ENCODE results near the gene VPS52.

GRCh38 chr6:33279971-33280511 is 8.4 kb upstream of the VPS52 start:
- peak; percentile 76 for TF ChIP-seq GLIS2 (tag by site-specific recombination; IDR thresholded peaks at IDR 0.05)
- no peak for TF ChIP-seq ZNF280D (tag by site-specific recombination; IDR thresholded peaks at IDR 0.05)
- no peak for TF ChIP-seq ZNF169 (tag by site-specific recombination; IDR thresholded peaks at IDR 0.05)
- peak; percentile 99 for TF ChIP-seq CTCF (tag by site-specific recombination; IDR thresholded peaks at IDR 0.05)
- TF ChIP-seq HOXA7 (CRISPR knock-in tag; IDR thresholded peaks at IDR 0.05; ENCODE audit: borderline replicate concordance), result no peak
- no peak for TF ChIP-seq ZSCAN5A (tag by site-specific recombination; IDR thresholded peaks at IDR 0.05)
- no peak for TF ChIP-seq TCF7L2 (IDR thresholded peaks at IDR 0.05; ENCODE audit: borderline replicate concordance, low read depth, low read length)
- peak; percentile 52 for TF ChIP-seq ZNF423 (tag by site-specific recombination; IDR thresholded peaks at IDR 0.05)
- no peak for TF ChIP-seq REST (tag by site-specific recombination; IDR thresholded peaks at IDR 0.05)
- TF ChIP-seq MEIS1 (CRISPR knock-in tag; IDR thresholded peaks at IDR 0.05; ENCODE audit: borderline replicate concordance), result no peak
- TF ChIP-seq ZNF623 (tag by site-specific recombination; IDR thresholded peaks at IDR 0.05), result no peak
- no peak for TF ChIP-seq ZNF433 (tag by site-specific recombination; IDR thresholded peaks at IDR 0.05; ENCODE audit: low read depth)
- TF ChIP-seq SALL2 (tag by site-specific recombination; IDR thresholded peaks at IDR 0.05; ENCODE audit: borderline replicate concordance), result no peak
- TF ChIP-seq ELK4 (IDR thresholded peaks at IDR 0.05; ENCODE audit: borderline replicate concordance, low read depth, low read length), result no peak
